Liver (tissue), 9 donors: ENCODE data around the gene PLD6. TPM values are rescaled to one million over a fixed set of nuclear protein-coding genes. Genes with fewer than 3 reads are reported as not detected.

Experiments
- DNase-seq: peaks from one replicate; pipeline ENCODE4 v3.0.0-alpha.2; 2017; ENCODE audit warnings: low spot score
- H3K27ac ChIP-seq, 2 donors: one replicate each; pipeline ENCODE4 v1.7.0; 2013; ENCODE audit warnings: inconsistent platforms in 2 of 2, low read length in 2 of 2, control low read depth in 1 of 2, low read depth in 1 of 2, mild to moderate bottlenecking in 1 of 2
- H3K27me3 ChIP-seq, 4 donors: one replicate each; pipeline versions ENCODE4 v1.6.1 to v1.7.0; 2013; ENCODE audit warnings: low read length in 3 of 4, inconsistent platforms in 1 of 4, mild to moderate bottlenecking in 1 of 4, moderate library complexity in 1 of 4; ENCODE audit not compliant: control insufficient read depth in 4 of 4, insufficient read depth in 4 of 4
- H3K36me3 ChIP-seq, 4 donors: one replicate each; pipeline versions ENCODE4 v1.6.1 to v1.7.0; 2013; ENCODE audit warnings: low read length in 3 of 4, mild to moderate bottlenecking in 3 of 4, low read depth in 1 of 4, moderate library complexity in 1 of 4; ENCODE audit not compliant: control insufficient read depth in 4 of 4, insufficient read depth in 3 of 4
- H3K4me1 ChIP-seq, 4 donors: one replicate each; pipeline versions ENCODE4 v1.6.1 to v1.7.0; 2013; ENCODE audit warnings: low read length in 3 of 4, mild to moderate bottlenecking in 3 of 4, moderate library complexity in 1 of 4; ENCODE audit not compliant: control insufficient read depth in 4 of 4, insufficient read depth in 4 of 4
- H3K4me3 ChIP-seq, 3 donors: one replicate each; pipeline versions ENCODE4 v1.6.1 to v1.7.0; 2013; ENCODE audit warnings: low read length in 3 of 3, control low read depth in 1 of 3, low read depth in 1 of 3, mild to moderate bottlenecking in 1 of 3
- H3K9ac ChIP-seq, 2 donors: one replicate each; pipeline ENCODE4 v1.7.0; 2013; ENCODE audit warnings: low read length in 2 of 2, mild to moderate bottlenecking in 2 of 2, moderate library complexity in 2 of 2, control low read depth in 1 of 2, low read depth in 1 of 2
- H3K9me3 ChIP-seq, 4 donors: one replicate each; pipeline versions ENCODE4 v1.6.1 to v1.7.0; 2013; ENCODE audit warnings: low read length in 3 of 4; ENCODE audit not compliant: control insufficient read depth in 4 of 4
- ATF3 ChIP-seq: IDR thresholded peaks from 2 replicates; pipeline ENCODE4 v1.6.1; 2016; ENCODE audit warnings: antibody characterized with exemption
- CTCF ChIP-seq: fragments of 150-350 bp; IDR thresholded peaks from 2 replicates; pipeline ENCODE4 v1.5.1; 2017; ENCODE audit warnings: improper control_type of control experiment, low read depth, low read length; ENCODE audit not compliant: missing input control
- EGR1 ChIP-seq, 2 donors: IDR thresholded peaks; 2 replicates each; pipeline ENCODE4 v1.6.1; 2016 to 2018; ENCODE audit warnings: antibody characterized with exemption in 2 of 2, low read depth in 2 of 2
- FOXA1 ChIP-seq: IDR thresholded peaks from 2 replicates; pipeline ENCODE4 v1.6.1; 2016; ENCODE audit warnings: antibody characterized with exemption
- FOXA2 ChIP-seq: IDR thresholded peaks from 2 replicates; pipeline ENCODE4 v1.6.1; 2016; ENCODE audit warnings: antibody characterized with exemption
- GABPA ChIP-seq, 2 donors: IDR thresholded peaks in 1 of 2; conservative IDR thresholded peaks in 1 of 2; 2 replicates each; pipeline ENCODE4 v1.6.1; 2016; ENCODE audit warnings: antibody characterized with exemption in 2 of 2, mild to moderate bottlenecking in 1 of 2, moderate library complexity in 1 of 2
- HNF4A ChIP-seq, 2 donors: conservative IDR thresholded peaks; 2 replicates each; pipeline ENCODE4 v1.6.1; 2016; ENCODE audit warnings: antibody characterized with exemption in 2 of 2, mild to moderate bottlenecking in 2 of 2
- HNF4G ChIP-seq: IDR thresholded peaks from 2 replicates; pipeline ENCODE4 v1.6.1; 2016; ENCODE audit warnings: antibody characterized with exemption
- JUND ChIP-seq, 2 donors: IDR thresholded peaks; 2 replicates each; pipeline ENCODE4 v1.6.1; 2016; ENCODE audit warnings: antibody characterized with exemption in 2 of 2
- MAX ChIP-seq: IDR thresholded peaks from 2 replicates; pipeline ENCODE4 v1.6.1; 2016; ENCODE audit warnings: antibody characterized with exemption
- NR2F2 ChIP-seq: IDR thresholded peaks from 2 replicates; pipeline ENCODE4 v1.6.1; 2016; ENCODE audit warnings: antibody characterized with exemption
- RAD21 ChIP-seq, 2 donors: IDR thresholded peaks; 2 replicates each; pipeline ENCODE4 v1.6.1; 2016; ENCODE audit warnings: antibody characterized with exemption in 2 of 2, mild to moderate bottlenecking in 2 of 2
- REST ChIP-seq: IDR thresholded peaks from 2 replicates; pipeline ENCODE4 v1.6.1; 2016; ENCODE audit warnings: antibody characterized with exemption, mild to moderate bottlenecking
- RXRA ChIP-seq, 2 donors: IDR thresholded peaks; 2 replicates each; pipeline ENCODE4 v1.6.1; 2017 to 2018; ENCODE audit warnings: antibody characterized with exemption in 2 of 2, mild to moderate bottlenecking in 1 of 2
- SP1 ChIP-seq: IDR thresholded peaks from 2 replicates; pipeline ENCODE4 v1.6.1; 2018; ENCODE audit warnings: antibody characterized with exemption, mild to moderate bottlenecking
- TAF1 ChIP-seq: conservative IDR thresholded peaks from 2 replicates; pipeline ENCODE4 v1.6.1; 2016; ENCODE audit warnings: antibody characterized with exemption, mild to moderate bottlenecking
- YY1 ChIP-seq: IDR thresholded peaks from 2 replicates; pipeline ENCODE4 v1.6.1; 2016; ENCODE audit warnings: antibody characterized with exemption, mild to moderate bottlenecking
- ZBTB33 ChIP-seq: IDR thresholded peaks from 2 replicates; pipeline ENCODE4 v1.6.1; 2016; ENCODE audit warnings: antibody characterized with exemption
- WGBS: extraction: QIAGEN DNeasy Blood & Tissue Kit; methylation state at CpG from one replicate; pipeline ENCODE4 v1.1.7; 2013; 5-methylcytosine and 5-hydroxymethylcytosine counted together
- polyA plus RNA-seq, 2 donors: library from polyadenylated mRNA; stranded (reverse) in 1 of 2; unstranded in 1 of 2; fragments of 200-250 nt in 1 of 2; fragments of >200 nt in 1 of 2; fragmentation: Nextera tagmentation in 1 of 2; extraction: Ambion mirVana in 1 of 2; gene quantifications; one replicate each; pipeline versions ENCODE4 v1.2.1 to v1.2.3, GENCODE V29; 2013 to 2015
- total RNA-seq, 2 donors: library from RNA; depleted of rRNA; stranded (reverse); fragments of >200 nt; gene quantifications; one replicate each; pipeline ENCODE4 v1.2.3, GENCODE V29; 2014
- donor health status: healthy.
- donor health status: healthy.
- donor health status: healthy.
- donor health status: healthy.
- donor health status: healthy.

PLD6 gene
- total and polyA plus RNA-seq, 4 donors = 1.2 to 2.3 (median 1.5) TPM

- Histone ChIP-seq H3K4me3 (no peak overlapping the region), H3K27me3 (no peaks in the 10 kb centered on the region), H3K9me3 (no peaks in the 10 kb centered on the region), H3K9ac (no peak overlapping the region), H3K36me3 (peaks cover 30 to 90% (median 75%) of the 10 kb centered on the region in 4 donors), H3K4me1 (no peaks in the 10 kb centered on the region), H3K27ac (no peak overlapping the region)
- DNase-seq = no peak
- WGBS = 97% methylated on average over 22 of the region's 22 CpGs
- no peak for TF ChIP-seq MAX
- TF ChIP-seq REST = no peak
- TF ChIP-seq RAD21 (IDR thresholded peaks at IDR 0.05) = no peak
- TF ChIP-seq TAF1 = no peak
- no peak for TF ChIP-seq EGR1 (IDR thresholded peaks at IDR 0.05; ENCODE audit: low read depth in 2 of 2)
- no peak for TF ChIP-seq YY1
- TF ChIP-seq HNF4A (conservative IDR thresholded peaks at IDR 0.05) = no peak
- TF ChIP-seq GABPA (IDR thresholded peaks at IDR 0.05 in 1 of 2, conservative IDR thresholded peaks at IDR 0.05 in 1 of 2) = no peak
- no peak for TF ChIP-seq HNF4G
- no peak for TF ChIP-seq RXRA (IDR thresholded peaks at IDR 0.05)
- no peak for TF ChIP-seq NR2F2
- no peak for TF ChIP-seq JUND (IDR thresholded peaks at IDR 0.05)
- TF ChIP-seq CTCF = no peak
- TF ChIP-seq FOXA2 = no peak
- no peak for TF ChIP-seq FOXA1
- no peak for TF ChIP-seq ZBTB33
Measured at GRCh38 chr17:17221329-17221728, 15.2 kb upstream of the PLD6 start.

- TF ChIP-seq JUND (IDR thresholded peaks at IDR 0.05) (no peak), REST (no peak), ATF3 (no peak), HNF4G (no peak), EGR1 (IDR thresholded peaks at IDR 0.05; ENCODE audit: low read depth in 2 of 2) (no peak), FOXA1 (no peak), NR2F2 (no peak), HNF4A (conservative IDR thresholded peaks at IDR 0.05) (no peak), TAF1 (no peak), FOXA2 (no peak), CTCF (no peak), SP1 (no peak)
- H3K4me1 ChIP-seq = no peaks in the 10 kb centered on the region
- no peak overlapping the region for H3K9ac ChIP-seq
- H3K36me3 ChIP-seq = peaks cover 32 to 90% (median 77%) of the 10 kb centered on the region in 4 donors
- no peaks in the 10 kb centered on the region for H3K9me3 ChIP-seq
- WGBS = 91% methylated on average over 8 of the region's 8 CpGs
- no peak overlapping the region for H3K4me3 ChIP-seq
- no peak overlapping the region for H3K27ac ChIP-seq
- DNase-seq = no peak
- no peaks in the 10 kb centered on the region for H3K27me3 ChIP-seq
Measured at GRCh38 chr17:17220529-17220928, 14.4 kb upstream of the PLD6 start.
